Gastrocnemius medialis (tissue), 4 donors: ENCODE measurements around the gene MT1B. TPM values are rescaled to one million over a fixed set of nuclear protein-coding genes. Genes with fewer than 3 reads are reported as not detected.
"Not testable (repeated sequence)": the region's sequence is repeated elsewhere in the genome, so short reads cannot be mapped to it uniquely, and the experiment has no call there.

Source experiments
- ATAC-seq, 2 donors: fragments of 150-250 bp; one replicate each; pipeline ENCODE4 v1.9.1; 2016
- DNase-seq, 2 donors: peaks; one replicate each; pipeline ENCODE4 v3.0.0-alpha.2; 2019
- H3K27ac ChIP-seq, 4 donors: fragments of 200-600 bp; sonication (generic); 1 replicate in 1 of 4; 2 replicates in 3 of 4; pipeline ENCODE4 v1.5.1; 2016 to 2018; ENCODE audit warnings: mild to moderate bottlenecking in 2 of 4, moderate library complexity in 1 of 4
- H3K27me3 ChIP-seq, 3 donors: fragments of 200-600 bp; sonication (generic) in 2 of 3; 1 replicate in 1 of 3; 2 replicates in 2 of 3; pipeline versions ENCODE4 v1.5.1 to v1.6.0; 2016 to 2019; ENCODE audit warnings: mild to moderate bottlenecking in 1 of 3, moderate library complexity in 1 of 3
- H3K36me3 ChIP-seq, 2 donors: fragments of 200-600 bp; sonication (generic) in 1 of 2; one replicate each; pipeline ENCODE4 v1.5.1; 2017 to 2018
- H3K4me1 ChIP-seq, 2 donors: fragments of 200-600 bp; sonication (generic) in 1 of 2; one replicate each; pipeline ENCODE4 v1.5.1; 2016 to 2017; ENCODE audit warnings: mild to moderate bottlenecking in 2 of 2
- H3K4me3 ChIP-seq, 4 donors: fragments of 200-600 bp; sonication (generic) in 3 of 4; 1 replicate in 1 of 4; 2 replicates in 3 of 4; pipeline ENCODE4 v1.5.1; 2016 to 2019; ENCODE audit warnings: mild to moderate bottlenecking in 2 of 4
- H3K9me3 ChIP-seq, 3 donors: fragments of 200-600 bp; sonication (generic) in 2 of 3; 1 replicate in 1 of 3; 2 replicates in 2 of 3; pipeline ENCODE4 v1.5.1; 2016 to 2019
- CTCF ChIP-seq, 5 experiments: fragments of 450-650 bp in 3 of 5; fragments of 200-600 bp in 2 of 5; sonication (generic) in 2 of 5; IDR thresholded peaks in 4 of 5; conservative IDR thresholded peaks in 1 of 5; 1 replicate in 4 of 5; 2 replicates in 1 of 5; pipeline ENCODE4 v1.5.1; 2016 to 2019; ENCODE audit warnings: antibody characterized with exemption in 5 of 5, mild to moderate bottlenecking in 3 of 5, moderate library complexity in 3 of 5
- POLR2A ChIP-seq, 2 donors: fragments of 450-650 bp; IDR thresholded peaks; one replicate each; pipeline ENCODE4 v1.6.1; 2017; ENCODE audit warnings: antibody characterized with exemption in 2 of 2, mild to moderate bottlenecking in 2 of 2, moderate library complexity in 2 of 2
- in situ Hi-C, 4 donors: fragments of 200-750 bp; cut with MboI; loops; one replicate each; pipeline versions ENCODE4 v1.15.0 to v1.8.0; 2017; ENCODE audit warnings: low sequenced_read_pairs in 4 of 4
- intact Hi-C: fragments of 100-400 bp; cut with DNase I; formaldehyde crosslinking; loops from one replicate; pipeline ENCODE4 v1.15.1; 2023; ENCODE audit warnings: low total_unique reads
- total RNA-seq, 4 donors: library from RNA; depleted of rRNA; stranded (reverse); fragments of >200 nt; gene quantifications; one replicate each; pipeline versions ENCODE4 v1.1.0 to v1.2.3, GENCODE V29; 2016

MT1B gene
- total RNA-seq, 4 donors from 2014 or later = not detected

GRCh38 chr16:56673921-56674320 is 22.2 kb downstream of the MT1B start:
- no peak for TF ChIP-seq POLR2A (IDR thresholded peaks at IDR 0.05)
- peak; percentile 68 to 83 (median 80) for TF ChIP-seq CTCF (IDR thresholded peaks at IDR 0.05 in 4 of 5, conservative IDR thresholded peaks at IDR 0.05 in 1 of 5)
- in situ Hi-C loops = loop anchor here in 2 of 4 donors (5.0 kb wide), 1 partner anchor 33 kb away; no protein-coding TSS in a partner anchor
- peak in 1 of 2 donors; percentile 54 for DNase-seq

GRCh38 chr16:56674570-56674969 is 22.9 kb downstream of the MT1B start:
- ATAC-seq, H3K36me3 ChIP-seq, H3K4me3 ChIP-seq, H3K9me3 ChIP-seq, H3K27ac ChIP-seq, DNase-seq: not testable (repeated sequence)
- intact Hi-C loops (loop anchor here (1.0 kb wide), 1 partner anchor 28 kb away; no protein-coding TSS in a partner anchor), in situ Hi-C loops (loop anchor here in 2 of 4 donors (5.0 kb wide), 1 partner anchor 33 kb away; no protein-coding TSS in a partner anchor)
- Histone ChIP-seq H3K27me3 (peaks cover 9 to 26% (median 15%) of the 10 kb centered on the region in 3 donors), H3K4me1 (peaks cover 7 to 14% of the 10 kb centered on the region in 2 donors)

More at GRCh38 chr16:56673921-56674320, 22.2 kb downstream of the MT1B start:
- intact Hi-C loops = loop anchor here (1.0 kb wide), 1 partner anchor 28 kb away; no protein-coding TSS in a partner anchor
- ATAC-seq = peak; percentile 77 to 90
- H3K27me3 ChIP-seq = peaks cover 12 to 33% (median 20%) of the 10 kb centered on the region in 3 donors
- H3K36me3 ChIP-seq = no peaks in the 10 kb centered on the region
- no peaks in the 10 kb centered on the region for H3K9me3 ChIP-seq
- H3K27ac ChIP-seq = no peak overlapping the region
- no peak overlapping the region for H3K4me3 ChIP-seq
- H3K4me1 ChIP-seq = peaks cover under 1 to 7% of the 10 kb centered on the region in 2 donors

- no peak for ATAC-seq
- DNase-seq = no peak
- Histone ChIP-seq H3K27ac (no peak overlapping the region), H3K4me3 (no peak overlapping the region), H3K4me1 (peaks cover 16 to 23% of the 10 kb centered on the region in 2 donors), H3K9me3 (no peaks in the 10 kb centered on the region), H3K27me3 (peaks cover 3 to 16% (median 7%) of the 10 kb centered on the region in 3 donors), H3K36me3 (no peaks in the 10 kb centered on the region)
- in situ Hi-C loops (loop anchor here in 1 of 4 donors (25.0 kb wide), 1 partner anchor 263 kb away; no protein-coding TSS in a partner anchor), intact Hi-C loops (no loop called here)
- no peak for TF ChIP-seq CTCF (IDR thresholded peaks at IDR 0.05 in 4 of 5, conservative IDR thresholded peaks at IDR 0.05 in 1 of 5)
- no peak for TF ChIP-seq POLR2A (IDR thresholded peaks at IDR 0.05)
These were observed 24.1 kb downstream of the MT1B start for GRCh38 chr16:56675685-56676210.

- in situ Hi-C loops (loop anchor here in 1 of 4 donors (25.0 kb wide), 1 partner anchor 265 kb away; no protein-coding TSS in a partner anchor), intact Hi-C loops (no loop called here)
- Histone ChIP-seq H3K4me1 (peaks cover 27 to 34% of the 10 kb centered on the region in 2 donors), H3K9me3 (no peaks in the 10 kb centered on the region), H3K4me3 (no peak overlapping the region), H3K27ac (no peak overlapping the region), H3K36me3 (no peaks in the 10 kb centered on the region), H3K27me3 (peaks cover 3 to 10% (median 6%) of the 10 kb centered on the region in 3 donors)
- DNase-seq (no peak), ATAC-seq (no peak)
- no peak for TF ChIP-seq CTCF (IDR thresholded peaks at IDR 0.05 in 4 of 5, conservative IDR thresholded peaks at IDR 0.05 in 1 of 5)
- no peak for TF ChIP-seq POLR2A (IDR thresholded peaks at IDR 0.05)
These were observed 25.8 kb downstream of the MT1B start for GRCh38 chr16:56677474-56677873.

GRCh38 chr16:56679078-56679730 is 27.5 kb downstream of the MT1B start:
- H3K27me3 ChIP-seq = peaks cover 3 to 10% (median 6%) of the 10 kb centered on the region in 3 donors
- peak overlapping the region; percentile 89 to 94 (median 91) for H3K27ac ChIP-seq
- no peak for ATAC-seq
- H3K9me3 ChIP-seq = no peaks in the 10 kb centered on the region
- no peaks in the 10 kb centered on the region for H3K36me3 ChIP-seq
- peaks cover 28 to 31% of the 10 kb centered on the region in 2 donors for H3K4me1 ChIP-seq
- DNase-seq = peak in 1 of 2 donors; percentile 65
- in situ Hi-C loops (loop anchor here in 1 of 4 donors (25.0 kb wide), 1 partner anchor 267 kb away; no protein-coding TSS in a partner anchor), intact Hi-C loops (loop anchor here (1.0 kb wide), 2 partner anchors 13 to 73 kb away; no protein-coding TSS in a partner anchor)
- TF ChIP-seq POLR2A (IDR thresholded peaks at IDR 0.05) (no peak), CTCF (IDR thresholded peaks at IDR 0.05 in 4 of 5, conservative IDR thresholded peaks at IDR 0.05 in 1 of 5) (no peak)
- H3K4me3 ChIP-seq = no peak overlapping the region
